ENCODE measurements around the gene MAP3K8. TPM values are rescaled to one million over a fixed set of nuclear protein-coding genes. Genes with fewer than 3 reads are reported as not detected.

The MAP3K8 gene
- total RNA-seq, 4 donors from 2014 or later, result 30.3 to 54.8 (median 47.6) TPM

GRCh38 chr10:30433306-30433729 is 666 bp upstream of the MAP3K8 start:
- TF ChIP-seq CTCF (IDR thresholded peaks at IDR 0.05; ENCODE audit: low read depth), result no peak

GRCh38 chr10:30434273-30435072 is 489 bp downstream of the MAP3K8 start:
- TF ChIP-seq CTCF (IDR thresholded peaks at IDR 0.05; ENCODE audit: low read depth), result no peak

GRCh38 chr10:30435073-30435422 is 1.1 kb downstream of the MAP3K8 start:
- TF ChIP-seq CTCF (IDR thresholded peaks at IDR 0.05; ENCODE audit: low read depth), result no peak

- TF ChIP-seq CTCF (IDR thresholded peaks at IDR 0.05; ENCODE audit: low read depth), result no peak
These were observed 2.2 kb downstream of the MAP3K8 start for GRCh38 chr10:30436191-30436611.

- no peak for TF ChIP-seq CTCF (IDR thresholded peaks at IDR 0.05; ENCODE audit: low read depth)
These were observed 2.7 kb downstream of the MAP3K8 start for GRCh38 chr10:30436671-30437030.

- TF ChIP-seq CTCF (IDR thresholded peaks at IDR 0.05; ENCODE audit: low read depth), result no peak
These were observed 3.3 kb downstream of the MAP3K8 start for GRCh38 chr10:30437031-30437841.

All from subcutaneous adipose tissue (tissue), 4 donors.